LNCAP (cell line): ENCODE results near the gene TULP4.

Experiments
- CTCF ChIP-seq: fragments of 450-650 bp; IDR thresholded peaks from 2 replicates; pipeline ENCODE4 v1.5.1; 2017; ENCODE audit warnings: mild to moderate bottlenecking

TULP4 gene

DNA sequence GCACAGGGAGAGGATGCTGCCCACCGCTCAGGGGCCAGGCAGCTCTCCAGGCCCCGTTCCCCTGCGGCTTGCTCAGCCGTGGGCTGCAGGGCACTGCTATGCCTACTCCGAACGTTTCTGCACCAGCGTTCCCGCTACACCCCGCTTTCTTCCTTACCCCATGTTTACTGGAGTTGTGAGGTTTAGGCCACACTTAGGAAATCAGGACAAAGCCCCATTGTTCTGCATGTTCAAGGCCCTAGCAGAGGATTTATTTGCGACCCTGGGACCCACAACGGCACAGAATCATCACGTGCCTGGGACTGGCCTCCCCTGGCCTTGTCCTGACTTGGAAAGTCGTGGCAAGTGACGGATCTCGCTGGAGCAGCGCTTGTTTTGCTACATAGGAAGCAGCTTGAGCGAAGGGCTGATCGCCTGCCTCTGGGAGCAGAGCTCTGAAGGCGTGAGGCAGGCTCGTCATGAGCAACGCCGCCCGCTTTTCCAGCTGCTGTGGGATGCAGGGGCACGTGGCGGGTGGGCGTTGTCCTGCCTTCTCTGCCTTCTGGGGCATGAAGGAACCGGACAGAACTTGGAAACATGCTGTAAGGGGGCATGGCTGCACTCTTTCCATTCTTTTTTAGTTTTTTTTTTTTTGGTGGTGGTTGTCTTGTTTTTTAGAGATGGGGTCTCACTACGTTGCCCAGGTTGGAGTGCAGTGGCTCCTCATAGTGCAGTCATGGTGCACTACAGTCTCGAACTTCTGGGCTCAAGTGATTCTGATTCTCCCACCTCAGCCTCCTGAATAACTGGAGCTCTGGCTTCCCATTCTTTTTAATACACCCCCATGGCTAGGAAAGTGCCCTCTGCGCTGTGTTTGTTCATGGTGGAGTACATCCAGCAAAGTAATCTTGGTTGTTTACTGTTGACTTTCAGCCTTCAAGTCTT lies 233.0 kb downstream of the TULP4 start:
- no peak for TF ChIP-seq CTCF

DNA sequence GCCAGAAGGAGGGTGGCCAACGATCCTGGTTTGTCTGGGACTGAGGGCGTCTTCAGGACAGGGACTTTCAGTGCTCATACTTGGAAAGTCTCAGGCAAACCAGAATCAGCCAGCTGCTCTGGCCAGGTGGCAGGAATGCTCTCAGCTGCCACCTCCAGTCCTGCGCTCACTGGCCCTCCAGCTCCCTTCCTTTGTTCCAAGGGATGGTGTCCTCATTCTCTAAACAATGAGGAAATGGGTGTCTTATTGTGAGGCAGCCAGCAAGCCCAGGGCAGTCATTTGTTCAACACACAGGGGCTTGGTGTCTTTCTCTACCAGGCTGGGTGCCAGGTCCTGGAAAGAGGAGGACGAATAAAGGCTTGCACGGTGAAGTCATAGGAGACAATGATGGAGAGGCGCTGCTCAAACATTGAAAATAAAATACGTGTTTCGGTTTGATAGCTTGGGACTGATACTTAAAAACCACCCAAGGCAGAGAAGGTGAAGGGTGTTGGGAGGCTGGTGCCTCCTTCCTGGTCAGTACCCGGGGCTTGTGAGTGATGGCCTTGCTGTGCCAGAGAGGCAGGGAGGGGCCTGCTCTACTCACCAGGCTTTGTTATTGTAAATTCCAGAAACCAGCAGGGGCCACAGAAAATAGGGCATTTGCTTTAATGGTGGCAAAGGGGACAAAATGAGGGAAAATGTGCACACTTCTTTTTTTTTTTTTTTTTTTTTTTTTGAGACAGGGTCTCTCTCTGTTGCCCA lies 236.3 kb downstream of the TULP4 start:
- no peak for TF ChIP-seq CTCF

DNA sequence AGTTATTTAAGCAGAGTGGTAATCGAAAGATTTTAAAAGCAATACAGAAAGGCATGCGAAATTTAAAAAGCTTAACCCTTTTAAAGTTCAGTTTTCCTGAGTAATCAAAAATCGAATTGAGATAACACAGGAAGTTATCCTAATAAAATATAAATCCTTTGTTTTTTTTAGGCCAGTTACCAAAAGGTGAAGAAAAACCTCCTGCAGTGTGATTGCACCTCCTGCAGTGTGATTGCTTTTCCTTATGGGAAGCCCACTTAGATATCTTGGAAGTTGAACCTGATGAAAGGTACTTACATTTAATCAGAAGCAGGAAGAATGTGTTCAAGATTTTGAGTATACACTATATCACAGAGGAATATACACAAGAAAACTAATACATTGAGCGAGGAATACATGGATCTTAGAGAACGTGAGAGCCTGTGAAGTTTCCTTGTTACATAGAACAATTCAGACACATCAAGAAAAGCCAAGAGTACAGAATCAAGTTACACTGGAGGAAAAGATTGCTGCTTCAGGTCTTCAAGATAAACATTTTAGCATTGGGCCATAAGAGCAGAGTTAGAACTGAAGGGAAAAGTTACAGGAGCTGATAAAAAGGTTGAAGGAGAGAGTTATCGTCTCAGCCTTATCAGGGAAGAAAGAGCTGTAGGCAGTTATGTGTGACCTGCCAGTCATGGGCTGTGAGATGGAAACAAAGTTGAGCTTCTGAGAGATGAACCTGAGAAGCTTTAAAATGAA lies 240.0 kb downstream of the TULP4 start:
- no peak for TF ChIP-seq CTCF

DNA sequence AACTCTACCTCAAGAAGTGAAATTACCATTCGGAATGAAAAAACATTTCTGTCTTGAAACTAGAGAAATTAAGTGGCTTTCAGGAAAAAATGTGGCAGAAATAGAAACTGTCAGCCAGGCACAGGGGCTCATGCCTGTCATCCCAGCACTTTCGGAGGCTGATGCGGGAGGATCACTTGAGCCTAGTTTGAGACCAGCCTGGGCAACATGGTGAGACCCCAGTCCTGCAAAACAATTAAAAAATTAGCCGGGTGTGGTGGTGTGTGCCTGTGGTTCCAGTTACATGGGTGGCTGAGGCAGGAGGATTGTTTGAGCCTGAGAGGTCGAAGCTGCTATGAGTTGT lies 240.5 kb downstream of the TULP4 start:
- TF ChIP-seq CTCF, result no peak

GRCh38 chr6:158554611-158555361 lies 242.5 kb downstream of the TULP4 start:
- no peak for TF ChIP-seq CTCF

DNA sequence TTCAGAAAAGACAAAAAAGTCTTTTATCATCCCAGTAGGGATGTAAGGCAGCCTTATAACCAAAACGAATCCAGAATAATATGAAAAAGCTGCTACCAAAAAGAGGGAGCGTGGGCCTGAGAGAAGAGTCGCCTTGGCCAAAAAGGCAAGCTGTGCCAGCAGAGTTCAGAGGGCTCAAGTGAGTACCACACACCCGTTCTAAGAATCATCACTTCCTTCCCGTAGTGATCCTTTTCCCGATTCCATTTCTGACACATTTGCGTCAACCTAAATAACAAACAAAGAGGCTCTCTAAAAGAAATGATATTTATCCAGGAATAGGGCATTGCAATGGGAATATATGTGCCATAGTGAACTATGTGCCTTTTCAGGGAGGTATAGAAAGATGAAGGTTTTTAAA lies 243.8 kb downstream of the TULP4 start:
- no peak for TF ChIP-seq CTCF

GRCh38 chr6:158557927-158558326 lies 245.7 kb downstream of the TULP4 start:
- TF ChIP-seq CTCF, result no peak
